Astrocyte (in vitro differentiated cells and primary cell): ENCODE results near the gene SCAND1. TPM values are rescaled to one million over a fixed set of nuclear protein-coding genes. Genes with fewer than 3 reads are reported as not detected.

Experiments
- DNase-seq: peaks from one replicate; pipeline ENCODE4 v3.0.0-alpha.2; 2010; ENCODE audit warnings: low read depth
- FAIRE-seq: peaks from 2 replicates; lab custom pipeline; 2011; peaks lifted over from hg19 to GRCh38; lab: Jason Lieb, UNC
- H2AFZ ChIP-seq: 2 replicates; pipeline ENCODE4 v1.6.0; 2012; ENCODE audit warnings: low read depth, low read length, inconsistent platforms
- H3K27ac ChIP-seq: 2 replicates; pipeline ENCODE4 v1.5.1; 2011; ENCODE audit warnings: low read depth, low read length, inconsistent platforms
- H3K27me3 ChIP-seq: 2 replicates; pipeline ENCODE4 v1.6.0; 2011; ENCODE audit warnings: low read length, inconsistent platforms; ENCODE audit not compliant: insufficient read depth
- H3K36me3 ChIP-seq: 2 replicates; pipeline ENCODE4 v1.5.1; 2011; ENCODE audit warnings: low read length, inconsistent platforms; ENCODE audit not compliant: insufficient read depth
- H3K4me1 ChIP-seq: 2 replicates; pipeline ENCODE4 v1.5.1; 2011; ENCODE audit warnings: low read length, inconsistent platforms; ENCODE audit not compliant: insufficient read depth
- H3K4me2 ChIP-seq: 2 replicates; pipeline ENCODE4 v1.6.0; 2012; ENCODE audit warnings: low read length, inconsistent platforms
- H3K4me3 ChIP-seq: 2 replicates; pipeline ENCODE4 v1.5.1; 2011; ENCODE audit warnings: low read depth, mild to moderate bottlenecking, low read length, inconsistent platforms; ENCODE audit not compliant: insufficient read depth
- H3K79me2 ChIP-seq: 2 replicates; pipeline ENCODE4 v1.6.0; 2012; ENCODE audit warnings: mild to moderate bottlenecking, low read length, inconsistent platforms; ENCODE audit not compliant: insufficient read depth
- H3K9ac ChIP-seq: 2 replicates; pipeline ENCODE4 v1.6.0; 2012; ENCODE audit warnings: mild to moderate bottlenecking, low read length, inconsistent platforms
- H3K9me3 ChIP-seq: 2 replicates; pipeline ENCODE4 v1.5.1; 2012; ENCODE audit warnings: low read depth, mild to moderate bottlenecking, low read length, inconsistent platforms; ENCODE audit not compliant: insufficient read depth
- H4K20me1 ChIP-seq: 2 replicates; pipeline ENCODE4 v1.6.0; 2012; ENCODE audit warnings: low read length, inconsistent platforms; ENCODE audit not compliant: insufficient read depth
- H3K27ac Mint-ChIP-seq: one replicate; pipeline ENCODE4 v1.8.0; 2021; ENCODE audit warnings: mild to moderate bottlenecking, mixed read lengths; ENCODE audit not compliant: unreplicated experiment
- H3K27me3 Mint-ChIP-seq: one replicate; pipeline ENCODE4 v1.8.0; 2021; ENCODE audit warnings: low read depth, mixed read lengths; ENCODE audit not compliant: unreplicated experiment
- H3K36me3 Mint-ChIP-seq: one replicate; pipeline ENCODE4 v1.8.0; 2021; ENCODE audit warnings: low read depth, mixed read lengths; ENCODE audit not compliant: unreplicated experiment
- H3K4me1 Mint-ChIP-seq: one replicate; pipeline ENCODE4 v1.8.0; 2021; ENCODE audit warnings: low read depth, mixed read lengths; ENCODE audit not compliant: unreplicated experiment
- H3K4me3 Mint-ChIP-seq: one replicate; pipeline ENCODE4 v1.8.0; 2021; ENCODE audit warnings: mild to moderate bottlenecking, moderate library complexity, mixed read lengths; ENCODE audit not compliant: unreplicated experiment
- H3K9me3 Mint-ChIP-seq: one replicate; pipeline ENCODE4 v1.8.0; 2021; ENCODE audit warnings: mild to moderate bottlenecking, mixed read lengths; ENCODE audit not compliant: unreplicated experiment
- CTCF ChIP-seq: IDR thresholded peaks from 2 replicates; pipeline ENCODE4 v1.5.1; 2011; ENCODE audit warnings: low read depth, mild to moderate bottlenecking, inconsistent platforms, low read length, moderate library complexity; ENCODE audit not compliant: insufficient read depth
- EZH2 ChIP-seq: IDR thresholded peaks from 2 replicates; pipeline ENCODE4 v1.6.1; 2012; ENCODE audit warnings: mild to moderate bottlenecking, low read length, inconsistent platforms; ENCODE audit not compliant: insufficient read depth
- total RNA-seq: library from RNA; stranded (reverse); gene quantifications from 2 replicates; pipeline ENCODE4 v1.2.1, GENCODE V29; 2021

The SCAND1 gene
- total RNA-seq, 1 donor from 2014 or later = 63.8 TPM

GRCh38 chr20:35947907-35948306 is 6.4 kb downstream of the SCAND1 start:
- peaks cover 15% of the 10 kb centered on the region for H4K20me1 ChIP-seq
- DNase-seq (no peak), FAIRE-seq (no peak)
- H3K27ac Mint-ChIP-seq = no peak overlapping the region
- H3K79me2 ChIP-seq = peaks cover 13% of the 10 kb centered on the region
- H3K9me3 ChIP-seq = no peaks in the 10 kb centered on the region
- peaks cover 12% of the 10 kb centered on the region for H3K36me3 Mint-ChIP-seq
- H3K27me3 Mint-ChIP-seq = no peaks in the 10 kb centered on the region
- peaks cover 7% of the 10 kb centered on the region for H3K4me1 Mint-ChIP-seq
- peaks cover 7% of the 10 kb centered on the region for H3K4me1 ChIP-seq
- H3K4me2 ChIP-seq = no peak overlapping the region
- no peaks in the 10 kb centered on the region for H3K9me3 Mint-ChIP-seq
- H3K27me3 ChIP-seq = no peaks in the 10 kb centered on the region
- H3K4me3 Mint-ChIP-seq = no peak overlapping the region
- no peak overlapping the region for H2AFZ ChIP-seq
- peaks cover 13% of the 10 kb centered on the region for H3K36me3 ChIP-seq
- no peak overlapping the region for H3K4me3 ChIP-seq
- no peak for TF ChIP-seq EZH2
- TF ChIP-seq CTCF = no peak
- no peak overlapping the region for H3K27ac ChIP-seq
- H3K9ac ChIP-seq = no peak overlapping the region

GRCh38 chr20:35947489-35947888 is 6.8 kb downstream of the SCAND1 start:
- H3K27ac ChIP-seq = no peak overlapping the region
- Mint-ChIP-seq H3K4me1 (peaks cover 4% of the 10 kb centered on the region), H3K9me3 (no peaks in the 10 kb centered on the region), H3K36me3 (peaks cover 12% of the 10 kb centered on the region), H3K4me3 (no peak overlapping the region), H3K27me3 (no peaks in the 10 kb centered on the region), H3K27ac (no peak overlapping the region)
- H3K27me3 ChIP-seq = no peaks in the 10 kb centered on the region
- no peak overlapping the region for H2AFZ ChIP-seq
- peaks cover 9% of the 10 kb centered on the region for H3K79me2 ChIP-seq
- H3K4me2 ChIP-seq = no peak overlapping the region
- no peak overlapping the region for H3K4me3 ChIP-seq
- H4K20me1 ChIP-seq = peaks cover 11% of the 10 kb centered on the region
- H3K36me3 ChIP-seq = peaks cover 13% of the 10 kb centered on the region
- FAIRE-seq (no peak), DNase-seq (no peak)
- no peaks in the 10 kb centered on the region for H3K9me3 ChIP-seq
- H3K4me1 ChIP-seq = peaks cover 3% of the 10 kb centered on the region
- no peak overlapping the region for H3K9ac ChIP-seq
- TF ChIP-seq EZH2 (no peak), CTCF (no peak)

GRCh38 chr20:35942243-35942642 is 12.1 kb downstream of the SCAND1 start:
- no peak for FAIRE-seq
- DNase-seq = no peak
- no peaks in the 10 kb centered on the region for H3K27me3 ChIP-seq
- no peak overlapping the region for H3K27ac ChIP-seq
- Mint-ChIP-seq H3K9me3 (no peaks in the 10 kb centered on the region), H3K36me3 (peaks cover 16% of the 10 kb centered on the region), H3K4me3 (no peak overlapping the region), H3K4me1 (no peaks in the 10 kb centered on the region), H3K27ac (no peak overlapping the region), H3K27me3 (no peaks in the 10 kb centered on the region)
- H2AFZ ChIP-seq = no peak overlapping the region
- no peak for TF ChIP-seq CTCF
- TF ChIP-seq EZH2 = no peak
- no peak overlapping the region for H3K9ac ChIP-seq
- no peak overlapping the region for H3K4me2 ChIP-seq
- peaks cover 10% of the 10 kb centered on the region for H3K36me3 ChIP-seq
- no peak overlapping the region for H3K4me3 ChIP-seq
- peaks cover 26% of the 10 kb centered on the region for H4K20me1 ChIP-seq
- H3K79me2 ChIP-seq = no peaks in the 10 kb centered on the region
- no peaks in the 10 kb centered on the region for H3K9me3 ChIP-seq
- H3K4me1 ChIP-seq = no peaks in the 10 kb centered on the region
